Erythroblast (primary cell): ENCODE measurements around the gene PKD1L1.

Experiments
- GATA1 ChIP-seq: IDR thresholded peaks from 2 replicates; pipeline ENCODE4 v1.6.1; 2011; ENCODE audit warnings: low read depth, mild to moderate bottlenecking, control low read depth, low read length, moderate library complexity
- POLR2A ChIP-seq: IDR thresholded peaks from 2 replicates; pipeline ENCODE4 v1.6.1; 2011; ENCODE audit warnings: mild to moderate bottlenecking, low read length

DNA sequence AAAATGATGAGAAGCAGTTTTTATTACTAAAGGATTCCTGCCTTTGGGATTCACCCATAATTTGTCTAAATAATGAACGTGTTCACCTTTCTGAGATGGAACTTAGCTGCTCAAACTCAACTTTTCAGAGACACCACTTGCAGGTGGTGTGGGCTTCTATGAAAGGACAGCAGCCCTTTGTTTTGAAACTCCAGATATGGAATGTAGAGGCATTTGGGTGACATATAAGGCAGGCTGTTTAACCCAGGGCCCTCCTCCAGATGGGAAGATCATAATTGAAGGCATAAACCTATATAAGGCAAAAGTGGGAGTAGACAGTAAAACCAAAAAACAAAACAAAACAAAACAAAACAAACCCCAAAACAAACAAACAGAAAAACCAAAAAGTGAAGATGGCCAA lies 43.0 kb upstream of the PKD1L1 start:
- TF ChIP-seq POLR2A (no peak), GATA1 (no peak)
